ENCODE results near the gene RNF180.

Gene RNF180

DNA sequence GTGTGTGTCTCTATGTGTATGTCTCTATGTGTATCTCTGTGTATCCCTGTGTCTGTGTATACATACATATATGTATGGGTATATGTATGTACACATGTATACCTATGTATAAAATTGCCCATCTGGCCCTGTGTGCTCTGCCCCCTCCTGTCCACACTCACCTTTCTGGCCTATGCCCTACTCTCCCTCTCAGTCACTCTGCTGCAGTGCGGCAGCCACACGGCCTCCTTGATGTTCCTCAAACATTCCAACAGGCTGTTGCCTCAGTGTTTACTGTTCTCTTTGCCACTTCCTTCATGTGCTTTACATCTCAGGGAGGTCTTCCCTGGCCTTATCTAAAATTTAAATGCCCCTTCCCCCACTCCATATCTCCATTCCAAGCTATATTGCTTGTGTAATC, 18.3 kb upstream of the RNF180 start:
- ChIA-PET CTCF (interaction anchor here (0.7 to 3.4 kb wide), 11 partner anchors 8 to 636 kb away, joined by 3 to 19 read pairs (median 5); no protein-coding TSS in a partner anchor), POLR2A (no interaction called here)
- DNase-seq (ENCODE audit: extremely low spot score), result no peak
- TF ChIP-seq, protein P1, sequence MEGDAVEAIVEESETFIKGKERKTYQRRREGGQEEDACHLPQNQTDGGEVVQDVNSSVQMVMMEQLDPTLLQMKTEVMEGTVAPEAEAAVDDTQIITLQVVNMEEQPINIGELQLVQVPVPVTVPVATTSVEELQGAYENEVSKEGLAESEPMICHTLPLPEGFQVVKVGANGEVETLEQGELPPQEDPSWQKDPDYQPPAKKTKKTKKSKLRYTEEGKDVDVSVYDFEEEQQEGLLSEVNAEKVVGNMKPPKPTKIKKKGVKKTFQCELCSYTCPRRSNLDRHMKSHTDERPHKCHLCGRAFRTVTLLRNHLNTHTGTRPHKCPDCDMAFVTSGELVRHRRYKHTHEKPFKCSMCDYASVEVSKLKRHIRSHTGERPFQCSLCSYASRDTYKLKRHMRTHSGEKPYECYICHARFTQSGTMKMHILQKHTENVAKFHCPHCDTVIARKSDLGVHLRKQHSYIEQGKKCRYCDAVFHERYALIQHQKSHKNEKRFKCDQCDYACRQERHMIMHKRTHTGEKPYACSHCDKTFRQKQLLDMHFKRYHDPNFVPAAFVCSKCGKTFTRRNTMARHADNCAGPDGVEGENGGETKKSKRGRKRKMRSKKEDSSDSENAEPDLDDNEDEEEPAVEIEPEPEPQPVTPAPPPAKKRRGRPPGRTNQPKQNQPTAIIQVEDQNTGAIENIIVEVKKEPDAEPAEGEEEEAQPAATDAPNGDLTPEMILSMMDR (IDR thresholded peaks at IDR 0.05; ENCODE audit: control extremely low read depth, extremely low read depth, low read depth, missing control alignments), result no peak

DNA sequence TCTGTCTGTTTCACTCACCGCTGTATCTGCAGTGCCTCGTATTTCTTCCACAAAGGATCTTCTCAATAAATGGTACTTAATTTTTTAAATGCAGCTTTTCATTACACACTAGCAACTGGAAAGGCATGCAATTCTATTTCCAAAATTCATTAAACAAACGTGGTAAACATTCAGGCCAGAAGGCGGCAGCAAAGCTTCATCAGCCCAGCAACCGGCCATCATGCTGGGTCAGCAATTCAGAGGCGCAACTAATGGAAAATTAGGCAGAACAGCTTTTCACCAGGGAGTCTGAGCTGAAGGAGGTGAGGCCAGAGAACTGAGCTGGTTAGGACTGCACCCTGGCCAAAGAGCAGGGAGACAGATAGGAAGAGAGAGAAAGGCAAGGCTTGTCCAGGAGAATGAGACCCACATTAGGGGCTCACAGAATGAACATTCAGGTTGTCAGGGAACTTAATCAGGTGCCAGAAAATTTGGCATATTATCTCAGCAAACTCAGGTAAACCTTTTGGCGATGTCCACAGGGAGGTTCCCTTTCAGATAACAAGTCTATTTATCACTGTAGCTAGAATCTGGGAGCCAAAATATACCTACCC, 17.7 kb upstream of the RNF180 start:
- DNase-seq (ENCODE audit: extremely low spot score), result peak; percentile 31
- ChIA-PET CTCF (interaction anchor here (0.7 to 3.4 kb wide), 13 partner anchors 8 to 636 kb away, joined by 3 to 19 read pairs (median 6); no protein-coding TSS in a partner anchor), POLR2A (no interaction called here)
- TF ChIP-seq, protein P1 (IDR thresholded peaks at IDR 0.05; ENCODE audit: control extremely low read depth, extremely low read depth, low read depth, missing control alignments), result peak; percentile 59

DNA sequence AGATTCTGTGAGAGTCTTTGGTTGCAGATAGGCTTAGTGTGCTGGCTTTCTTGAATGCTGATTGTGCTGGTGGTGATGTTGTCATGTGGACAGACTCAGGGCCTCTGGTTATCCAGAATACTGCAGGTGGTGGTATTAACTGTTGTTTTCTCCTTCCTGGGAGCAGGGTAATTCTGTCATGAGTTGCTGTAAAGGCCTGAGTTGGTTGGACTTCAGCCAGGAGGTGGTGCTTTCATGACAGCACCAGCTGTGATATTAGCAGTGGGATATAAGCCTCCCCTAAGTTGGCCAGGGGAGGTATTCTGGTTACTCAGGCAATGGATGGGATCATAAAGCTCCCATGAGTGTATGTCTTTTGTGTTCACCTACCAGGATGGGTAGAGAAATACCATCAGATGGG, 16.4 kb upstream of the RNF180 start:
- DNase-seq (ENCODE audit: extremely low spot score), result no peak
- ChIA-PET POLR2A (no interaction called here), CTCF (interaction anchor here (0.7 to 3.4 kb wide), 5 partner anchors 9 to 64 kb away, joined by 5 to 19 read pairs (median 7); no protein-coding TSS in a partner anchor)
- TF ChIP-seq, protein P1 (IDR thresholded peaks at IDR 0.05; ENCODE audit: control extremely low read depth, extremely low read depth, low read depth, missing control alignments), result no peak

DNA sequence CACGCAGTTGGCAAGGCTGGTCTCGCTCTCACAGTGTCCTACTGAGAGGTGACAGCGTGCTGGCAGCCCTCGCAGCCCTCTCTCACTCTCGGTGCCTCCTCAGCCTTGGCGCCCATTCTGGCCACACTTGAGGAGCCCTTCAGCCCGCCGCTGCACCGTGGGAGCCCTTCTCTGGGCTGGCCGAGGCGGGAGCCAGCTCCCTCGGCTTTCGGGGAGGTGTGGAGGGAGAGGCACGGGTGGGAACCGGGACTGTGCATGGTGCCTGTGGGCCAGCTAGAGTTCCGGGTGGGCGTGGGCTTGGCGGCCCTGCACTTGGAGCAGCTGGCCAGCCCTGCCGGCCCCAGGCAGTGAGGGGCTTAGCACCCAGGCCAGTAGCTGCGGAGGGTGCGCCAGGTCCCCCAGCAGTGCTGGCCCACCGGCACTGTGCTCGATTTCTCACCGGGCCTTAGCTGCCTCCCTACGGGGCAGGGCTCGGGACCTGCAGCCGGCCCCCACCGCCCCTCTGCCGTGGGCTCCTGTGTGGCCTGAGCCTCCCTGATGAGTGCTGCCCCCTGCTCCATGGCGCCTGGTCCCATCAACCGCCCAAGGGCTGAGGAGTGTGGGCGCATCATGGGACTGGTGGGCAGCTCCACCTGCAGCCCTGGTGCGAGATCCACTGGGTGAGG, 15.7 kb upstream of the RNF180 start:
- CTCF ChIA-PET, result interaction anchor here (0.7 to 3.4 kb wide), 4 partner anchors 9 to 79 kb away, joined by 3 to 19 read pairs (median 8); no protein-coding TSS in a partner anchor
- POLR2A ChIA-PET, result no interaction called here
- TF ChIP-seq, protein P1 (IDR thresholded peaks at IDR 0.05; ENCODE audit: control extremely low read depth, extremely low read depth, low read depth, missing control alignments), result no peak
- no peak for DNase-seq (ENCODE audit: extremely low spot score)

DNA sequence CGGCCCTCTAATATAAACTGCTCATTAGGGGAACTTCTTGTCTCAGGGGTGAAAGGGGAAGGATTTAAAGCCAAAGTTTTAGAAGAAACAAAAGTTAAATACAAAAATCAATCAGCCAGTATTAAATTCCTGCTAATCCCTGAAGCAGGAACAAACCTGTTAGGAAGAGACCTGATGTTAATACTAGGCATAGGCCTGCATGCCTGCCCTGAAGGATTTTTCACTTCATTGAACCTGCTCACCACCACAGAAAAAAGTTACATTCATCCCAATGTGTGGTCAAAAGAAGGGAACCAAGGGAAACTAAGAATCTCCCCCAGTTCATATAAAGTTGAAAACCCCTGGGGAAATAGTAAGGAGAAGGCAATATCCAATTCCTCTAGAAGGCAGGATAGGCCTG, 9.4 kb upstream of the RNF180 start:
- CTCF ChIA-PET, result no interaction called here
- TF ChIP-seq, protein P1 (IDR thresholded peaks at IDR 0.05; ENCODE audit: control extremely low read depth, extremely low read depth, low read depth, missing control alignments), result no peak
- POLR2A ChIA-PET, result no interaction called here
- DNase-seq (ENCODE audit: extremely low spot score), result no peak

DNA sequence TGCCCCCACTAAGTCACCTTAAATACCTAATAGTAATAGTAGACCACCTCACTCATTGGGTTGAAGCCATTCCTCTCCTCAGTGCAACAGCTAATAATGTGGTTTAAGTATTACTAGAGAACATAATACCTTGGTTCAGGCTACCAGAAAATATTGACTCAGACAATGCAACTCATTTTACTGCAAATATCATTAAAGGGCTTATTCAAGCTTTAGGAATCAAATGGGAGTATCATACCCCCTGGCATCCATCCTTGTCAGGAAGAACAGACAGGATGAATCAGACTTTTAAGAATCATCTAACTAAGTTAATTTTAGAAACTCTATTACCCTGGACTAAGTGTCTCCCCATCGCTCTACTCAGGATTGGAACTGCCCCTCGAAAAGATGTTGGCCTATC, 6.8 kb upstream of the RNF180 start:
- ChIA-PET CTCF (interaction anchor here (1.0 to 1.4 kb wide), 2 partner anchors 9 to 12 kb away, joined by 3 to 5 read pairs; no protein-coding TSS in a partner anchor), POLR2A (no interaction called here)
- TF ChIP-seq, protein P1 (IDR thresholded peaks at IDR 0.05; ENCODE audit: control extremely low read depth, extremely low read depth, low read depth, missing control alignments), result no peak
- no peak for DNase-seq (ENCODE audit: extremely low spot score)
